GM21528 (cell line): Measurements from ENCODE around the gene NBPF1.
"Not testable (repeated sequence)": the region's sequence is repeated elsewhere in the genome, so short reads cannot be mapped to it uniquely, and the experiment has no call there.

Experiments
- ATAC-seq: cut with Tn5 transposase; IDR thresholded peaks from one replicate; pipeline ENCODE4 v1.9.1; 2021; ENCODE audit warnings: mild to moderate bottlenecking, moderate library complexity; ENCODE audit not compliant: unreplicated experiment, low FRiP score

Gene NBPF1

DNA sequence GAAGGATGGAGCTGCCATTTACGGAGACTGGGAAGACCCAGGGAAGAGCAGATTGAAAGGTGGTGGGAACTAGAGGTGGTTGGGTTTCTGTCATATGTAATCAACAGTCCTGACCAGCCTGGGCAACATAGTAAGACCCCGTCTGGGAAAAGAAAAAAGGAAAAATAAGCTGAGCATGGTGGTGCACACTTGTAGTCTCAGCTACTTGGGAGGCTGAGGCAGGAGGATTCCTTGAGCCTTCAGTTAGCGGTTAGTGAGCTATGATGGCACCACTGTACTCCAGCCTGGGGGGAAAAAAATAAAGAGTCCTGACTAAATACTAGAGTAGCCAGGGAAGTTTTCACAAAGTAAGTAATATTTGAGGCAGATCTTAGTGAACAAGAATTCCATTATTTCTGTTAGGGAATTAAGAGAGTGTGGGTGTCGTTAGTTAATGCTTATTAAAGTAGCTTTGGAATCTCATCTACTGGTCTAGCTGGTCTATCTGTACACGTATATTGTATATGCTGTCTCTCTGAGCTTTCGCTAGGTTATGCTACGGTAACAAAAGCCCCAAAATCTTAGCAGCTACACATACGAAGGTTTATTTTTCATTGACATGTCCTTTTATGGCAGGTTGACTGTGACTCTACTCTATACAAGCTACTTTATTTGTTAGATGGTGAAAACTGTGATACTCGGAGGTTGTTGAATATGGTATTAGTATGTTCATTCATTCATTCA, 4.4 kb downstream of the NBPF1 start:
- ATAC-seq, result no peak

DNA sequence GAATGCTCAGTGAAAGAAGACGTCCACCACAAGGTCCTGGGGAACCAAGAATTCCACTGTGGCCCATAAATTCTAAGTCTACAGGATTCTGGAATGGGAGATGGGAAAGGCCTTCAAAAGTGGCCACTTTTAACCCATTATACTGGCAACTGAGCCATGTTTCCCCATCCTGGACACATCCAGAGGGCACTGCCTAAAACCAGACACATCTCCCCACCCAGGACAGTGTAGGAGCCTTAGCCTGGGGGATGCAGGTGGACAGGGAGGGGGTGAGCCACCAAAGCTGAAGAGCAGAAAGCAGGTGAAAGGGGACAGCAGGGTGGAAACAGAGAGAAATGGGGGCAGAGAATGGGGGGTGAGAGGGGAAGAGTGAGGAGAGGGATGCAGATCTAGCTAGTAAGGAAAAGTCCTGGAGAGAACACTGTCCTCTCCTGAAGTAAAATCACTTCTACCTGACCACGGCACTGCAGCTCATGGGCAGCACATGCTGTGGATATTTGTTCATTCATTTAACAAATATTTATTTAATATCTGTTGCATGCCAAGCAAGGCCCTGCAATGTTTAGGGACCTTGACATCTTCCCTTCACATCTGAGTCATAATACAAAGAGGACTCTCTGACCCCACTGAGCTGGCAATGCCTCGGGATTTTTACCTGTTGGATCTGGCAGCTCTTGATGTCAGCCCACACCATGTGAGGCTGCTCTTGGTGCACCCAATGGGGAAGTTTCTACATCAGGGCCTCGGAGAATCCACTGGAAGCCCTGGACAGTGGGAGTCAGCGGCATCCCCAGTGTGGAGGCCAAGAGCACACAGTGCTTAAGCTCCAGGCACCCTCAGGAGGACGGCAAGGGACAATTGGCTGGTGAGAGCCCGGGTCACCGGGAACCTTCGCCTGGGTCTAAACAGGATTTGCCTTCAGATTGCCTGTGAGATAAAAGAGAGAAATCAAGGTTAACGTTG, 5.2 kb downstream of the NBPF1 start:
- ATAC-seq, result not testable (repeated sequence)

DNA sequence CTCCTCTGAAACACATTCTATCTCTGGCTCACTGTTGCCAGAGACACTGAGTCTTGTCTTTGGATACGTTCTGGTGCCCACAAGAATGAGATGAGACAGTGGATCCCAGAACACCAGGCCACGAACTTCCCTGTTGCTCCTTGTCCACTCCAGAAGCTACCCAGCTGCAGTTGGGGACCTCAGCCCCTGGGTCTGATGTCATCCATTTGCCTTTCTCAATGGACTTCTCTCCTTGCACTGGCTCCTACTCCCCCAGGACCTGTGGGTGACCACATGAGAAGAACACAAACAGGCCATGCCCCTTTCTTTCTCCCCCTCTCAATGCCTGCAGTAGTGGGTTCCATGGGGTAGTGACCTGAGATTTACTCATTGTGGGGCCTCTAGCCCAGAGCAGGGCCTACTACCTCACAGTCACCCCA, 5.9 kb downstream of the NBPF1 start:
- no peak for ATAC-seq

DNA sequence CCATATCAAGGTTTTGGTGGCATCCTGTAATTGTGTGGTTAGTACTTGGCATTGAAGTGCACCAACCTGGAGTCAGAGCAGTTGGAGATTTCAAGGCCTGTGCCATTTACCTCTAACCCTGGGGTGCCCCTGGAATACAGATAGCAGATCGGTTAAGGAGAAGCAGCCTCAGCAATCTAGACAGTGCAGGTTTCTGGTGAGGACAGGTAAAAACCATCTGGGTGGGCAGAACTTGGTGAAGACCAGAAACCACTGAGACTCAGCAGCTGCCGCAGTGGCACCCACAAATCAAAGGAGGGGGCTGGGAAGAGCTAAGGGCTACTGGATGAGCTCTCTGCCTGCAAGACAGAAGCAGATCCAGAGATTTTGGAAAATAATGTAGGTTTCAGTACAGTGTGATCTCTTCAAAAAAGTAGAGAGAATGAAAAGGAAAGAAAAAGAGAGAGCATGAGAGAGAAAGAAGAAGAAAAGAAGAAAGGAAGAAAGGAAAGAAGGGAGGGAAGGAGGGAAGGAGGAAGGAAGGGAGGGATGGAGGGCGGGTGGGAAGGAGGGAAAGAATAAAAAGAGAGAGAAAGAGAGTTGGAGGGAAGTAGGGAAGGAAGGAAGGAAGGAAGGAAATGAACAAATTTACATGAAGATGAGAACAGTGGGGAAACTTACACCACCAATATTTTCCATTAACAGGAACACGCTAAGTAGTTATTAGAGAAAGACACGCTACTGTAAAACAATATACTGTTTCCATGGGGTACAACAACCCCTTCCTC, 6.5 kb downstream of the NBPF1 start:
- not testable (repeated sequence) for ATAC-seq

DNA sequence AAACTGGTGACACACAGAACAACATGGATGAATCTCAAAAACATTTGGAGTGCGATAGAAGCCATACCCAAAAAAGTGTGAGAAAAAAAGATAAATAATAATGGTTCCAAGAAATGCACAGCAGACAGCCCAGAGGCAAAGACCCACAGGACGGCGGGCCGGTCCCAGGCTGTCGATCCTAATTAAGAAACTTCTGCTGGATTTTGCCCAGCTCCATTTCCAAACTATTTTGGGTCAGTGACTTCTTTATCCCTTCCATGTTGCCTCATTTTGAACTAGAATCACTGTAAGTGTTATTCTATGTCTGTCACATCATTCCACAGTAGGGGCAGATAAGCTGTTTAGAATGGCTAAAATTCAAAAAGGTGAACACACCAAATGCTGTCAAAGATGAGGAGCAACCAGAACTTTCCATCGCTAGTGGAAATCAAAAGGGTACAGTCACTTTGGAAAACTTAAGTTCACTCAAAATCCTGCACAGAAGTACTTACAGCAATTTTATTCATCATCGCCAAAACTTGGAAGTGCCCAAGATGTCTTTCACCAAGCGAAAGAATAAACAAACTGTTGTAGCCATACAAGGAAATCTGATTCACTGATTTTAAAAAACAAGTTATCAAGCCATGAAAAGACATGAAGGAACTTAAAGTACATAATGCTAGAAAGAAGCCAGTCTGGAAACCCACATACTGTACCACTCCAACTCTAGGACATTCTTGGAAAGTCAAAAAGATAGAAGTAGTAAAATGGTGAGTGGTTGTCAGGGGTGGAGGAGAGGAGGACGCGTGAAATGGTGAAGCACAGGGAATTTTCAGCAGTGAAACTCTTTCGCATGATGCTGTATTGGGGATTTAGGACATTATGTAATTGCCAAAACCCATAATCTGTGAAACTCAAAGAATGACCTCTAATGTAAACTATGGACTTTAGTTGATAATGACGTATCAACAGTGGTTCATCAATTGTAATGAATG, 7.5 kb downstream of the NBPF1 start:
- no peak for ATAC-seq

DNA sequence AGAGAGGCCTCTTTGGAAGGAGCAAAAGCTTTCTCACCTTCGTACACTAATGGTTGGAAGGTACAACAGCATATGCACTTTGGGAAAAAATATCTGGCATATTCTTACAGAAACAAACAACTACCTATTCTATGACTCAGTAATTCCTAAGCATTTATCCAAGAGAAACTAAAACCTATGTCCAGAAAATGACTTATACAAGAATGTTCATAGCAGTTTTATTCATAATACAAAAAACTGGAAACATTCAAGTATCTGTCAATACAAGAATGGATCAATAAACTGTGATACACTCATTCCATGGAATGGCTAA, 8.2 kb downstream of the NBPF1 start:
- no peak for ATAC-seq

DNA sequence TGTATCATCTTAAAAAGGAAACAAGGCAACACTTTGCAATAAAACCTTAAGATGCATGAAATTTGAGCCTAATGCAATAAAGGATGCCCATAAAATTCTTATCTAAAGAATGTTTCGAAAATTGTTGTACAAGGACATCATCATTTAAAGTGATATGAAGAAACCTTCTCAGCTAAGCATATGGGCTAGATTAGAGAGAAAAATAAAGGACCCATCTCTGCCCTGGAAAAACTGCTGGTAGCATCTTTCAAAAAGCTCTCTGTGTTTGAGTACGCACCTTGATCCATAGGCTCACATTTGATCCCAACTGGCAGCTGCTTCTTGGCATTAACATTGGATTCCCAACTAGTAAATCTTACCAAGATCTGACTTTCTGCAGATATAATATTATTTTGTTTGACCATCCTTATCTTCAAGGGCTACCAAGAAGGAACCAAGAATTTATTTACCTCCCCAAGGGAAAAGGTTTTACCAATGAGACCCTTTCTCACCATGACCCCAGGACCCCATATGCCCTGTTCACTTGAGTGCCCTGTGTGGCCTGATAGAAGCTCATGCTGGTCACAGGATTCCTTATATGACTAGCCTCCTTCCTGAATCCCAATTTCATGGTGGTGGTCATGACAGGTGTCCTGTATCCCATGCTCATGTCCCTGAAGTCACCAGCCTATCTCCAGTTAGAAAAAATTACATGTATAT, 8.7 kb downstream of the NBPF1 start:
- ATAC-seq, result not testable (repeated sequence)

DNA sequence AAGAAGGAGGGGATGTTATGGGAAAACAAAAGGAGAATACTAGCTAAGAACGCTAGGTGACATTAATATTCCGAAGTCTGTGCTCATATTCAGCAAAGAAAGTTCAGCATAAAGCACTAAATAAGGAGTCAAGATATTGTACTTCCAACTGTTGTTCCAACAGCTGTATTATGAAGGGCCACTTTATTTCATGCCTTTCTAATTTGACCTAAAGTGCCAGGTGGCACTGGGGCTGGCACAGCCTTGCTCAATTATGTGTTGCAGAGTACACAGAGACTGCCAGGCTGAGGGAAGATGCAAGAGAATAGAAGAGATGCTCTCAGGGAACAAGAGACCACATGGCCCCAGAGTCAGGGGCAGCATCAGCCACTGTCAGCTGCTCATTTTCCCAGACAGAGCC, 9.7 kb downstream of the NBPF1 start:
- not testable (repeated sequence) for ATAC-seq

DNA sequence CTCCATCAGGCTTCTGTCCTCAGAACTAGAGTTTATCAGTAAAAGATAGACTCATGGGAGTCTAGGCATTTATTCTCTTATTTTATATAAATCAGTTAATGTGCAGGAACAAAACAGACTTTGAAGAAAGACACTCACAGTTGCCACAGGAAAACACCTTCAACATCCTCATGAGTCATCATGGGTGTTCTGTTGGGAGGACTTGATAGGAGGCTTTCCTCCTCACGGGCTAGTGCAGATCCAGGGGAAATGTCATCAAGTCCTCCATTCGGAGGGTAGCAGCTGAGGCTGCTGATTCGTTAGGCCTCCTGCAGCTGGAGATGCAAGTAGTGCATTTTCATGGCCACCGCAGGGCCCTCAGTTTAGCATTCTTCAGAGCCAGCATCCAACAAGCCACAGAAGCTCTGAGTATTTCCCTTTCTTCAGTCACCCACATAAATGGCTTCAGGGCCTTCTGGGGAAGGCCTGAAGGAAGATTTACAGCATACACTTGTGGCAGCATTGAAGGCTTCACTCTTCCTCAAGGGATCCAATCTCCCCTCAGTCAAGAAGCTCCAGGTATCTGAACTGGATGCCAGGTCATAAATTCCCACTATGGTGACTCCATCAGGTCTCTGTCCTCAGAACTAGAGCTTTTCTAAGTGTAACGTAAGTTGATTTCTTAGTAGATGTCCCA, 10.9 kb downstream of the NBPF1 start:
- not testable (repeated sequence) for ATAC-seq

DNA sequence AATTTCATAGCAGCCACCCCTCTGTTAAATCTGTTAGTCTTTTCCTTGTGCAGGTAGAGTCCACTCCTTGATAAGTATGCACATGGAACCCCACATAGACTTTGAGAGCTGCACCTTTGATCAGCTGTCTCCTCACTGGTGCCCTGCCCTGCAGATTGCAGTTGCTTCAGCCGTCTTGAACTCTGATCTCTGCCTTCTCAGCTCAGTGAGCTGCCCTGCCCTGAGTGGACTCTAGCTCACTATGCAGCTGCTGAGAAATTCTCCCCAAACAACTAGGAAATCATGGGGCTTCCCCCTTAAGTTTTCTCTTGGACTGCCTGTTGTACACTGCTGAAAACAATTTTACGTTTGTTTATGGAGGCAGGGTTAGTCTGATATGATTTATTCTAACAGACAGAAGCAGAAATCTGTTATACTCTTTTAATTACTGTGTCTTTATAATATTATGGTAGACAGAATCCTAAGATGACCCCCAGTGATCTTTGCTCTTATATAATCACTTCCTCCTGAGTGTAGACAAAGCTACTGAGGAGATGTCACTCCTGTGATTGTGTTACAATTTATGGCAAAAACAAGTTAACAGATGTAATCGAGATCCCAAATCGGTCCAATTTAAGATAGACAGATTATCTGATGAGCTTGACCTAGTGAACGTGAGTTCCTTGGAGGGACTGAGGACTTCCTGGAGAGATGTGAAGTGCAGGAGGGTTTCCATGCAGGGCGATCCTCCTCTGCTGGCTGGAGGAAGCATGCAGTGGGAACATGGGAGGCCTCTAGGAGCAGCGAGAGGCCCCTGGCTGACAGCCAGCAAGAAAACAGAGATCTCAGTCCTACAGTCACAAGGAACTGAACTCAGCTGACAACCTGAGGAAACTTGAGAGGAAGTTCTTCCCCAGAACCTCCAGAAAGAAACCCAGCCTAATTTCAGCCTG, 12.2 kb downstream of the NBPF1 start:
- ATAC-seq, result not testable (repeated sequence)

DNA sequence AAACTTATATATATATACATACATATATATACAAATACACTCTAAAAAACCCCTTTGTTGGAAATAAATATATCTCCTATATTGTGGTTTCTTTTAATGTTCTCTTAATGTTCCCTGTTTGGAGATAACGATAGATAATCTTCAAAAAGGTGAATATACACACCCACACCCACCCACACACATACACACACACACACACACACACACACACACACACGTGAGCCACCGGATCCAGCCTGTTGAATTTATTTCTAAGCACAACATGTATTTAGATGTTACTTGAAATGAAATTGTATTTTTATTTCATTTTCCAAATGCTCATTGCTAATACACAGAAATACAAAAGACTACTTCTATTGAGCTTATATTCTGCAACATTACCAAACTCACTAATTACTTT, 14.0 kb downstream of the NBPF1 start:
- not testable (repeated sequence) for ATAC-seq

DNA sequence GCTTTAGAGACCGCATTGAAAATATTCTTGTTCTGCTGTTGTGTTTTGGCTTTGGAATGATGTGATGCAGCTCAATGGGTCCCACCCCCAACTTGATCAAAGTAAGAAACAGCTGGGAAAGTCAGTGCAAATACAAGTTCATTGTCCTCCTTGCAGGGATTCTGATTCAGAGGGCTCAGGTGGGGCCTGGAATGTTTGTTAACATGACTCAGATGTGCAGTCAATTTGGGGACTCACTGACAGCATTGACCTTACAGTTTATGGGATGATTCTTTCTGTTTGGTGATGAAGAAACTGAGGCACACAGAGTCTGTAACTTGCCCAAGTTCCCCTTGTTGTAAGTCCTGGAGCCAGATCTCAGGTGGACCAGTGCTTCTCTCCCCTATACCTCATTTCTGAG, 18.1 kb downstream of the NBPF1 start:
- ATAC-seq, result not testable (repeated sequence)

DNA sequence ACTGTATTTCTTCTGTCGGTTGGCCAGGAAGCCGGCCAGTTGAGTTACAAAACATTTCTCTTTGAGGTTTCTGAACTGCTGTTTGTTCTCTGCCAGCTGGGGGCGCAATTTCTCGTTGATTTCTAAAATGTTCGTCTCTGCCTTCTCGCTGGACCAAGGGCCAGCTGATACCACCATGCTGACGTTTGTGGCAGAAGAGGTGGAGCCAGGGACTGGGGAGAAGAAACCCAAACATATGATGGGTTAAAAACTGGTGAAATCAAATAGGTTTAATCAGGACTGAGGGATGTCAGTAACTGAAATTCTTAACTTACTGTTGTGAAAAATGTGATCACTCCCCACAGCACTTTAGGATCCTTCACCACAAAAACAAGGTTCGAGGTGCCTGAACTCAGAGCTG, 21.5 kb downstream of the NBPF1 start:
- ATAC-seq, result not testable (repeated sequence)

DNA sequence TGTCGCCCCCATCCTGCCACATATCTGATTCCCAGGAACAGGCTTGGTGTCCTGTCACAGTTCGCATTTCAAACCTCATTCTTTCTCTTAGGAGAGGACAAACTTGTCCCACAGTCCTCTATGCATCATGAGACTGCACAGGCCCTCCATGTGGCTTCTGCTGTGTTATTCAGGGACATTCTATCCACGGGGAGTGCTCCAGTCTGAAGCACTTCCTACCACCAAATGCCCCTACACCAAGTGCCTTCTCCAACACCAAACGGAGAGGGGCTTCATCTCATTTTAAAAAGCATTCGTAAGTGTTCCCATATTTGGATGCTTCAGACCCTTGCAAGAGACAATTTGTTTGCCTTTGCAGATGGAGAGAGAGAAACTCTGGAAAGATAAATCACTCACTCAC, 25.3 kb downstream of the NBPF1 start:
- ATAC-seq, result not testable (repeated sequence)

DNA sequence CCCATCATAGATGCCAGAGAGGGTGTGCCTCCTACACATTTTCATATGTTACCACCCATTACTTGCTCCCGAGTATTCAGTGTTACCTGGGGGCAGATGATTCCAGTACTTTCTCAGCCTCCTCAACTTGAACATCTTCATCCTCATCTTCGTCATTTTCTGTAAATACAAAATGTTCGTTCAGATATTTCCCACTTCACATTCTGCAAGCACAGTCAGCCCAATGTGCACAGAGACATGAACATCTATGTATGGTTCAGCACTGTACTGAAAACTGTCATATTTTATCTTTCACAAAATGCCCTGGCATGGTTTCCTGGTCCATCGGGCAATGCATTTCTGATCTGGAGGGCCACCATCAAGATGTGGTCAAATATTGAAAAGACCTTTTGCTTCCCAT, 25.7 kb downstream of the NBPF1 start:
- not testable (repeated sequence) for ATAC-seq

DNA sequence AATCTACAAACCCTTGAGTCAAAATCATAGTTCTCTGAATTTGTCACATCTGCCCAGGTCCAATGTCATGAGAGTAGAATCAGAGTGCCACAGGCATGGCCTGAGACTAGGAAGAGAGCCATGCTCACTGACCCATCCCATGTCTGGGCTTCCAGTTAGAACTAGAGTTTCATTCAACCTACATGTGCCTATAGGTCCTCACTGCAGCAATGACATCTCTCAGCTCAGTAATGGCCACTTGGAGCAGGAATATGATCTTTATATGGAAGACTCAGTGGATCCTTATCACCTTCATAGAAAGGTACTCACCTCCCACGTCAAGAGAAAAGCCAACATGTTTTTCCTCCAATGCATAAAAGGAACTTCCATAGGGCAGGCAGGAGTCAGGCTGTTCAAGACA, 48.0 kb downstream of the NBPF1 start:
- ATAC-seq, result not testable (repeated sequence)

DNA sequence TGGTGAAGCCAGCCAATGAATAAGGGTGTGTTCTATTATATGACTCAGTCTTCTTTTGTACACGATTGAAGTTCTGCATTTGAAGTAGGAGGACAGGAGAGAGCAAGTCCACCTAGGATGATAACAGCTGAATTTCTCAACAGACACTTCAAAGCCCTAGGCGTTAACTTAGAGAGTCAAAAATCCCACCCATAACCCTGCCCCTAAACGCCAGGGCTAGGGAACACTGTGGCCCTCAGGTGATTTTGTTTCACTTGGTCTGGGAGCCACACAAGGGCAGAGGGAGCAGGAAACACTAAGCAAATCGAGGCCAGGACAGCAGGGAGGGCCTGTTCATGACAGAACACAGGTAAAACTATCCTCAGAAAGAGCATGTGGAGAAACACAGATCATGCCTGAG, 52.3 kb downstream of the NBPF1 start:
- ATAC-seq, result not testable (repeated sequence)

DNA sequence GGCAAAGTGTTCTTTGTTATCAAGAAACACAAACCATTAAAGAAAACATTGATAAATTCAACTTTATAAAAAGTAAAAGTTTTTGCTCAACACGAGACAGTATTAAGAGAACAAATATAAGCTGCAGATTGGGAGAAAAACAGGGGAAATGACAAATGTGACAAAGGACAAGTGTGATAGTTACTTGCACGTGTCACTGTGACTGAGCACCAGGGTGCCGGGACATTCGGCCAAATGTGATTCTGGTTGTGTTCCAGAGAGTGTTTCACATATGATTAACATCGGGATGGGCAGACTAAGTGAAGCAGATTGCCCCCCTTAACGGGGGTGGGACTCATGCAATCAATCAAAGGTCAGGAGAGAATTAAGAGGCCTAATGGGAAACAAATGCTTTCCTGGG, 52.9 kb downstream of the NBPF1 start:
- ATAC-seq, result not testable (repeated sequence)
